SK-N-SH (cell line): Measurements from ENCODE around the gene OTUD4.

ENCODE experiments used
- CTCF ChIP-seq: fragments of 200-600 bp; sonication (generic); IDR thresholded peaks from 2 replicates; pipeline ENCODE4 v1.6.1; 2017; ENCODE audit warnings: antibody characterized with exemption, mild to moderate bottlenecking, moderate library complexity
- PBX3 ChIP-seq: IDR thresholded peaks from 2 replicates; pipeline ENCODE4; 2012
- TEAD4 ChIP-seq: IDR thresholded peaks from 2 replicates; pipeline ENCODE4 v1.4.0; 2012; ENCODE audit warnings: mild to moderate bottlenecking, borderline replicate concordance; ENCODE audit not compliant: insufficient read depth

- TF ChIP-seq CTCF (no peak), PBX3 (no peak), TEAD4 (no peak)
Measured at GRCh38 chr4:145101091-145101490, 79.3 kb downstream of the OTUD4 start.
